HepG2 (cell line): Measurements from ENCODE around the gene KLHL18. TPM values are rescaled to one million over a fixed set of nuclear protein-coding genes. Genes with fewer than 3 reads are reported as not detected.

Experiments
- ATAC-seq: fragments of 200-7000 bp; cut with Tn5 transposase; 3 replicates; pipeline ENCODE4 v1.9.1; 2020; ENCODE audit warnings: mild to moderate bottlenecking, moderate library complexity
- BruUV-seq: library from RNA; stranded (reverse); fragments of 400-500 nt; replicated peaks from 2 replicates; lab custom pipeline; 2021; lab: Mats Ljungman, UMichigan
- CTCF ChIA-PET: fragments of 300-600 bp; formaldehyde crosslinking; extraction: SDS; loops from one replicate; lab custom pipeline; 2021; ENCODE audit warnings: low total read pairs, inconsistent platforms, low intra/inter-chr PET ratio; lab: Yijun Ruan, JAX
- POLR2A ChIA-PET: fragments of 350-600 bp; sonication (Branson Sonifier 250); formaldehyde crosslinking; loops from one replicate; lab custom pipeline; 2020; ENCODE audit warnings: antibody characterized with exemption, inconsistent platforms; lab: Yijun Ruan, JAX
- DNase-seq: peaks from one replicate; pipeline ENCODE4 v3.0.0-alpha.2; 2015; ENCODE audit warnings: low spot score
- FAIRE-seq: peaks from 3 replicates; lab custom pipeline; 2011; peaks lifted over from hg19 to GRCh38; lab: Jason Lieb, UNC
- H2AFZ ChIP-seq: one replicate; pipeline ENCODE4 v1.6.1; 2011; ENCODE audit warnings: low read length, inconsistent platforms
- H3K27ac ChIP-seq: fragments of 300-600 bp; 3 replicates; pipeline ENCODE4 v1.8.0; 2011; ENCODE audit warnings: mixed run types, mild to moderate bottlenecking, mixed read lengths, low read length, inconsistent platforms; ENCODE audit not compliant: insufficient read depth; ENCODE audit errors: extremely low read length
- H3K27me3 ChIP-seq, 2 experiments: fragments of 200-600 bp in 1 of 2; 2 replicates in 1 of 2; 3 replicates in 1 of 2; pipeline versions ENCODE4 v1.6.0 to v1.8.0; 2011; ENCODE audit warnings: low read length in 2 of 2, mild to moderate bottlenecking in 2 of 2, moderate library complexity in 2 of 2, inconsistent platforms in 1 of 2; ENCODE audit not compliant: insufficient read depth in 2 of 2, control insufficient read depth in 1 of 2
- H3K36me3 ChIP-seq, 2 experiments: fragments of 200-600 bp in 1 of 2; replicated peaks in 1 of 2; 2 replicates in 1 of 2; 3 replicates in 1 of 2; pipeline versions ENCODE4 v1.5.1 to v1.8.0; 2011; ENCODE audit warnings: low read length in 2 of 2, inconsistent platforms in 1 of 2; ENCODE audit not compliant: insufficient read depth in 2 of 2, control insufficient read depth in 1 of 2
- H3K4me1 ChIP-seq: 2 replicates; pipeline ENCODE4 v1.5.1; 2012; ENCODE audit warnings: low read length, inconsistent platforms; ENCODE audit not compliant: insufficient read depth
- H3K4me2 ChIP-seq: 2 replicates; pipeline ENCODE4 v1.6.0; 2011; ENCODE audit warnings: low read depth, low read length, inconsistent platforms
- H3K4me3 ChIP-seq, 3 experiments: fragments of 200-600 bp in 1 of 3; sonication (generic), shearing (Covaris generic) in 1 of 3; replicated peaks in 1 of 3; 2 replicates each; pipeline ENCODE4 v1.5.1; 2011 to 2016; ENCODE audit warnings: low read length in 3 of 3, inconsistent platforms in 2 of 3, low read depth in 2 of 3, mild to moderate bottlenecking in 2 of 3, control low read depth in 1 of 3, mixed read lengths in 1 of 3; ENCODE audit not compliant: insufficient read depth in 1 of 3
- H3K79me2 ChIP-seq: one replicate; pipeline ENCODE4 v1.6.1; 2011; ENCODE audit warnings: low read length, inconsistent platforms; ENCODE audit not compliant: insufficient read depth
- H3K9ac ChIP-seq: 2 replicates; pipeline ENCODE4 v1.6.0; 2011; ENCODE audit warnings: mild to moderate bottlenecking, low read depth, low read length, inconsistent platforms; ENCODE audit not compliant: insufficient read depth
- H3K9me3 ChIP-seq: 2 replicates; pipeline ENCODE4 v1.5.1; 2012; ENCODE audit warnings: mild to moderate bottlenecking, low read length
- H4K20me1 ChIP-seq: 2 replicates; pipeline ENCODE4 v1.6.0; 2011; ENCODE audit warnings: inconsistent platforms, mild to moderate bottlenecking, low read length, moderate library complexity; ENCODE audit not compliant: insufficient read depth
- KMT2A ChIP-seq: sonication (generic); formaldehyde crosslinking; IDR thresholded peaks from 2 replicates; pipeline ENCODE4 v1.4.0; 2020; ENCODE audit warnings: missing genetic modification reagents
- NR3C1 ChIP-seq: sonication (generic); formaldehyde crosslinking; IDR thresholded peaks from 2 replicates; pipeline ENCODE4 v1.4.0; 2020; ENCODE audit warnings: missing genetic modification reagents
- SPEN ChIP-seq: sonication (generic); formaldehyde crosslinking; IDR thresholded peaks from 2 replicates; pipeline ENCODE4 v1.5.1; 2020; ENCODE audit warnings: low read depth, mild to moderate bottlenecking, missing genetic modification reagents
- SRY ChIP-seq: sonication (generic); formaldehyde crosslinking; IDR thresholded peaks from 2 replicates; pipeline ENCODE4 v1.8.0; 2022; ENCODE audit warnings: mild to moderate bottlenecking, missing genetic modification reagents
- YY1 ChIP-seq: IDR thresholded peaks from 2 replicates; pipeline ENCODE4 v1.6.1; 2011; ENCODE audit warnings: low read length, low read depth, moderate library complexity, mild to moderate bottlenecking; ENCODE audit not compliant: insufficient read depth, insufficient replicate concordance
- ZBTB1 ChIP-seq: sonication (generic); formaldehyde crosslinking; IDR thresholded peaks from 2 replicates; pipeline ENCODE4 v1.4.0; 2020; ENCODE audit warnings: missing genetic modification reagents, borderline replicate concordance
- ZNF251 ChIP-seq: sonication (generic); formaldehyde crosslinking; IDR thresholded peaks from 2 replicates; pipeline ENCODE4 v1.9.0; 2021; ENCODE audit warnings: mild to moderate bottlenecking, missing genetic modification reagents
- ZNF607 ChIP-seq: sonication (generic); formaldehyde crosslinking; IDR thresholded peaks from 2 replicates; pipeline ENCODE4 v1.5.1; 2020; ENCODE audit warnings: missing genetic modification reagents, mild to moderate bottlenecking, borderline replicate concordance
- WGBS: methylation state at CpG from one replicate; pipeline ENCODE4 v1.1.6; 2017; ENCODE audit warnings: low lambda C conversion rate; 5-methylcytosine and 5-hydroxymethylcytosine counted together
- in situ Hi-C: cut with HindIII; loops from 2 replicates; pipeline ENCODE4 v1.10.0; 2017; ENCODE audit warnings: low pct_unique_long_range_greater_than_20kb; ENCODE audit not compliant: extremely low pct_ligation_motif_present
- intact Hi-C: fragments of 100-400 bp; cut with micrococcal nuclease; formaldehyde crosslinking; loops from one replicate; pipeline ENCODE4 v1.10.0; 2022; ENCODE audit not compliant: unreplicated experiment
- polyA plus RNA-seq, 8 experiments: library from polyadenylated mRNA; depleted of rRNA in 3 of 8; stranded (reverse) in 7 of 8; unstranded in 1 of 8; fragments of >200 nt; fragmentation: Illumina TruSeq in 4 of 8; extraction: Trizol in 4 of 8; gene quantifications; 2 replicates each; pipeline versions ENCODE4 v1.2.1 to v1.2.3, GENCODE V29; 2011 to 2016; ENCODE audit warnings: low read depth in 4 of 8, missing spikeins in 1 of 8, mixed read lengths in 1 of 8; ENCODE audit not compliant: insufficient read depth in 1 of 8
- total RNA-seq, 5 experiments: library from RNA; depleted of rRNA; stranded (reverse); fragments of >200 nt; fragmentation: Illumina TruSeq; extraction: Trizol; gene quantifications; 2 replicates each; pipeline ENCODE4 v1.2.3, GENCODE V29; 2016; ENCODE audit warnings: low read depth in 1 of 5
- TF ChIP-seq, protein P1 (sequence below): sonication (generic); formaldehyde crosslinking; IDR thresholded peaks from 2 replicates; pipeline ENCODE4 v1.4.0; 2020; ENCODE audit warnings: missing genetic modification reagents, mild to moderate bottlenecking, borderline replicate concordance
- TF ChIP-seq, protein P2 (sequence below): sonication (generic); formaldehyde crosslinking; IDR thresholded peaks from 2 replicates; pipeline ENCODE4 v1.5.1; 2020; ENCODE audit warnings: mild to moderate bottlenecking, missing genetic modification reagents, borderline replicate concordance

Gene KLHL18
- total and polyA plus RNA-seq, 2 of the 13 experiments (the other 11 are each of a cell fraction or from before 2014, with no cell fraction given): 17.5 to 18.8 TPM

DNA sequence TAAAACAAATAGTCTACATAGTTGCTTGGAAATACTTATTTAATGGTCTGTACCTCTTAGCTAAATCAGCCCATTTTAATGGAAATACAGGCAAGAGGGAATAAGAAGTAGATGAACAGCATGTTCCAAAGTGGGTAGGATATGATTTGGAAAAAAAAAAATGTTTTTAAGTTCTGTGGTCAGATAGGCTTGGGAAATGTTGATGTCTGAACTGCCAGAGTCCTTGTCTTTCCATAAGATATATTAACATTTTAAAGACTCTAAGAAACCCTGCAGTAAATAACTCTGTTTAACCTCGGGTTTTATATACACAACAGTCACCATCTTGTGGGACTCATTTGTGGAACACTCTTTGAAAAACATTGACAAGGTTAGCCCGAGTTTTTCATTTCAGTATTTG, 58.1 kb downstream of the KLHL18 start:
- 87% methylated on average over 2 of the region's 2 CpGs for WGBS
- in situ Hi-C loops: no loop called here
- BruUV-seq: no TSS peak
- H3K27me3 ChIP-seq: no peaks in the 10 kb centered on the region
- FAIRE-seq (no peak), ATAC-seq (no peak)
- no peaks in the 10 kb centered on the region for H3K9me3 ChIP-seq
- POLR2A ChIA-PET: no interaction called here
- TF ChIP-seq ZBTB1 (CRISPR knock-in tag) (no peak), SRY (CRISPR knock-in tag) (no peak), ZNF607 (CRISPR knock-in tag) (no peak), SPEN (no peak), NR3C1 (CRISPR knock-in tag) (no peak), YY1 (no peak), KMT2A (CRISPR knock-in tag) (no peak), ZNF251 (CRISPR knock-in tag) (no peak)
- TF ChIP-seq, protein P1, sequence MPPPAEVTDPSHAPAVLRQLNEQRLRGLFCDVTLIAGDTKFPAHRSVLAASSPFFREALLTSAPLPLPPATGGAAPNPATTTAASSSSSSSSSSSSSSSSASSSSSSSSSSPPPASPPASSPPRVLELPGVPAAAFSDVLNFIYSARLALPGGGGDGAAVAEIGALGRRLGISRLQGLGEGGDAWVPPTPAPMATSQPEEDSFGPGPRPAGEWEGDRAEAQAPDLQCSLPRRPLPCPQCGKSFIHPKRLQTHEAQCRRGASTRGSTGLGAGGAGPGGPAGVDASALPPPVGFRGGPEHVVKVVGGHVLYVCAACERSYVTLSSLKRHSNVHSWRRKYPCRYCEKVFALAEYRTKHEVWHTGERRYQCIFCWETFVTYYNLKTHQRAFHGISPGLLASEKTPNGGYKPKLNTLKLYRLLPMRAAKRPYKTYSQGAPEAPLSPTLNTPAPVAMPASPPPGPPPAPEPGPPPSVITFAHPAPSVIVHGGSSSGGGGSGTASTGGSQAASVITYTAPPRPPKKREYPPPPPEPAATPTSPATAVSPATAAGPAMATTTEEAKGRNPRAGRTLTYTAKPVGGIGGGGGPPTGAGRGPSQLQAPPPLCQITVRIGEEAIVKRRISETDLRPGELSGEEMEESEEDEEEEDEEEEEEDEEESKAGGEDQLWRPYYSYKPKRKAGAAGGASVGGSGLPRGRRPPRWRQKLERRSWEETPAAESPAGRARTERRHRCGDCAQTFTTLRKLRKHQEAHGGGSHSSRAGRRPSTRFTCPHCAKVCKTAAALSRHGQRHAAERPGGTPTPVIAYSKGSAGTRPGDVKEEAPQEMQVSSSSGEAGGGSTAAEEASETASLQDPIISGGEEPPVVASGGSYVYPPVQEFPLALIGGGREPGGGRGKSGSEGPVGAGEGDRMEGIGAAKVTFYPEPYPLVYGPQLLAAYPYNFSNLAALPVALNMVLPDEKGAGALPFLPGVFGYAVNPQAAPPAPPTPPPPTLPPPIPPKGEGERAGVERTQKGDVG: no peak
- TF ChIP-seq, protein P2, sequence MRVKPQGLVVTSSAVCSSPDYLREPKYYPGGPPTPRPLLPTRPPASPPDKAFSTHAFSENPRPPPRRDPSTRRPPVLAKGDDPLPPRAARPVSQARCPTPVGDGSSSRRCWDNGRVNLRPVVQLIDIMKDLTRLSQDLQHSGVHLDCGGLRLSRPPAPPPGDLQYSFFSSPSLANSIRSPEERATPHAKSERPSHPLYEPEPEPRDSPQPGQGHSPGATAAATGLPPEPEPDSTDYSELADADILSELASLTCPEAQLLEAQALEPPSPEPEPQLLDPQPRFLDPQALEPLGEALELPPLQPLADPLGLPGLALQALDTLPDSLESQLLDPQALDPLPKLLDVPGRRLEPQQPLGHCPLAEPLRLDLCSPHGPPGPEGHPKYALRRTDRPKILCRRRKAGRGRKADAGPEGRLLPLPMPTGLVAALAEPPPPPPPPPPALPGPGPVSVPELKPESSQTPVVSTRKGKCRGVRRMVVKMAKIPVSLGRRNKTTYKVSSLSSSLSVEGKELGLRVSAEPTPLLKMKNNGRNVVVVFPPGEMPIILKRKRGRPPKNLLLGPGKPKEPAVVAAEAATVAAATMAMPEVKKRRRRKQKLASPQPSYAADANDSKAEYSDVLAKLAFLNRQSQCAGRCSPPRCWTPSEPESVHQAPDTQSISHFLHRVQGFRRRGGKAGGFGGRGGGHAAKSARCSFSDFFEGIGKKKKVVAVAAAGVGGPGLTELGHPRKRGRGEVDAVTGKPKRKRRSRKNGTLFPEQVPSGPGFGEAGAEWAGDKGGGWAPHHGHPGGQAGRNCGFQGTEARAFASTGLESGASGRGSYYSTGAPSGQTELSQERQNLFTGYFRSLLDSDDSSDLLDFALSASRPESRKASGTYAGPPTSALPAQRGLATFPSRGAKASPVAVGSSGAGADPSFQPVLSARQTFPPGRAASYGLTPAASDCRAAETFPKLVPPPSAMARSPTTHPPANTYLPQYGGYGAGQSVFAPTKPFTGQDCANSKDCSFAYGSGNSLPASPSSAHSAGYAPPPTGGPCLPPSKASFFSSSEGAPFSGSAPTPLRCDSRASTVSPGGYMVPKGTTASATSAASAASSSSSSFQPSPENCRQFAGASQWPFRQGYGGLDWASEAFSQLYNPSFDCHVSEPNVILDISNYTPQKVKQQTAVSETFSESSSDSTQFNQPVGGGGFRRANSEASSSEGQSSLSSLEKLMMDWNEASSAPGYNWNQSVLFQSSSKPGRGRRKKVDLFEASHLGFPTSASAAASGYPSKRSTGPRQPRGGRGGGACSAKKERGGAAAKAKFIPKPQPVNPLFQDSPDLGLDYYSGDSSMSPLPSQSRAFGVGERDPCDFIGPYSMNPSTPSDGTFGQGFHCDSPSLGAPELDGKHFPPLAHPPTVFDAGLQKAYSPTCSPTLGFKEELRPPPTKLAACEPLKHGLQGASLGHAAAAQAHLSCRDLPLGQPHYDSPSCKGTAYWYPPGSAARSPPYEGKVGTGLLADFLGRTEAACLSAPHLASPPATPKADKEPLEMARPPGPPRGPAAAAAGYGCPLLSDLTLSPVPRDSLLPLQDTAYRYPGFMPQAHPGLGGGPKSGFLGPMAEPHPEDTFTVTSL: no peak
- TF ChIP-seq, all 625 proteins: peak for 0
- H2AFZ ChIP-seq: no peak overlapping the region
- H4K20me1 ChIP-seq: no peaks in the 10 kb centered on the region
- peaks cover 18% of the 10 kb centered on the region for H3K4me1 ChIP-seq
- H3K4me2 ChIP-seq: no peak overlapping the region
- no peak for DNase-seq
- no peak overlapping the region for H3K4me3 ChIP-seq
- CTCF ChIA-PET: no interaction called here
- peaks cover 15 to 43% of the 10 kb centered on the region in 2 experiments; a peak in 4 of 5 replicates for H3K36me3 ChIP-seq
- no peak overlapping the region for H3K9ac ChIP-seq
- no peak overlapping the region for H3K27ac ChIP-seq
- intact Hi-C loops: no loop called here
- H3K79me2 ChIP-seq: no peaks in the 10 kb centered on the region
